Measurements from ENCODE around the gene VANGL2. TPM values are rescaled to one million over a fixed set of nuclear protein-coding genes. Genes with fewer than 3 reads are reported as not detected.

The VANGL2 gene
- total RNA-seq, 1 donor from 2014 or later: 59.5 TPM

DNA sequence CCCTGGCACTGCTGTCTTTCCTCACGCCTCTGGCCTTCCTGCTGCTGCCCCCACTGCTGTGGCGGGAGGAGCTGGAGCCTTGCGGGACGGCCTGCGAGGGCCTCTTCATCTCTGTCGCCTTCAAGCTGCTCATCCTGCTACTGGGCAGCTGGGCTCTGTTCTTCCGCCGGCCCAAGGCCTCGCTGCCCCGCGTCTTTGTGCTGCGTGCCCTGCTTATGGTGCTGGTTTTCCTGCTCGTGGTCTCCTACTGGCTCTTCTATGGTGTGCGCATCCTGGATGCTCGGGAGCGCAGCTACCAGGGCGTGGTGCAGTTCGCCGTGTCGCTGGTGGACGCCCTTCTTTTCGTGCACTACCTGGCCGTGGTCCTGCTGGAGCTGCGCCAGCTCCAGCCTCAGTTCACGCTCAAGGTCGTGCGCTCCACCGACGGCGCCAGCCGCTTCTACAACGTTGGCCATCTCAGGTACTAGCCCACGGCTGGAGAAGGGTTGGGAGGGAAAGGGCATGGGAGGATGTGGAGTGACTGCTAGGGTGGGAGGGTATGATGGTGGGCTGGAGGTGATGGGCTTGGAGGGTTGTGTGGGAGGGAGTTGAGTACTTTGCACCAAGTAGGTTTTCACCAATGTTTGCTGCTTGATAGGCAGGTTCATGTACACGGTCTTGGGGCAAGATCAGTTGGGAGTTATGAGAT is 18.9 kb downstream of the VANGL2 start:
- Mint-ChIP-seq H3K27ac (no peak overlapping the region), H3K27me3 (ENCODE audit: low read depth) (no peaks in the 10 kb centered on the region), H3K4me1 (peaks cover 7% of the 10 kb centered on the region), H3K36me3 (peaks cover 34% of the 10 kb centered on the region), H3K4me3 (no peak overlapping the region), H3K9me3 (no peaks in the 10 kb centered on the region)
- TF ChIP-seq, protein P1, sequence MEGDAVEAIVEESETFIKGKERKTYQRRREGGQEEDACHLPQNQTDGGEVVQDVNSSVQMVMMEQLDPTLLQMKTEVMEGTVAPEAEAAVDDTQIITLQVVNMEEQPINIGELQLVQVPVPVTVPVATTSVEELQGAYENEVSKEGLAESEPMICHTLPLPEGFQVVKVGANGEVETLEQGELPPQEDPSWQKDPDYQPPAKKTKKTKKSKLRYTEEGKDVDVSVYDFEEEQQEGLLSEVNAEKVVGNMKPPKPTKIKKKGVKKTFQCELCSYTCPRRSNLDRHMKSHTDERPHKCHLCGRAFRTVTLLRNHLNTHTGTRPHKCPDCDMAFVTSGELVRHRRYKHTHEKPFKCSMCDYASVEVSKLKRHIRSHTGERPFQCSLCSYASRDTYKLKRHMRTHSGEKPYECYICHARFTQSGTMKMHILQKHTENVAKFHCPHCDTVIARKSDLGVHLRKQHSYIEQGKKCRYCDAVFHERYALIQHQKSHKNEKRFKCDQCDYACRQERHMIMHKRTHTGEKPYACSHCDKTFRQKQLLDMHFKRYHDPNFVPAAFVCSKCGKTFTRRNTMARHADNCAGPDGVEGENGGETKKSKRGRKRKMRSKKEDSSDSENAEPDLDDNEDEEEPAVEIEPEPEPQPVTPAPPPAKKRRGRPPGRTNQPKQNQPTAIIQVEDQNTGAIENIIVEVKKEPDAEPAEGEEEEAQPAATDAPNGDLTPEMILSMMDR (IDR thresholded peaks at IDR 0.05; ENCODE audit: unreplicated experiment): no peak
- no peak for DNase-seq (ENCODE audit: low spot score in 2 of 2, unreplicated experiment in 2 of 2)

DNA sequence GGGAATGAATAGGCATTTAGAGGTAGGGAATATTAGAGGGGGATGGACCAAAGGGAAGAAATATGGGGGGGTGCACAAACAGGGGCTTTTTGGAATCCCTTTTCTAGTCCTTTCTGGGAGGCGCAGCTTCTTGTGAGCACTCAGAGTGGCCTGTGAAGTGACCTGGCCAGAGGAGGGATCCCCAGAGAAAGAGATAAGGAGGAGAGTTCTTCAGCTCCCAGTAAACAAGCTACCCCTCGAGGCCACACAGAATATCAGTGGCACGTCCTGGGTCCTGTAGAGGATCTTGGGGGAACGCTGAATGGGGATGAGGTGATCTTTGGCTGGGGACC is 19.4 kb downstream of the VANGL2 start:
- no peaks in the 10 kb centered on the region for H3K27me3 Mint-ChIP-seq (ENCODE audit: low read depth)
- no peaks in the 10 kb centered on the region for H3K9me3 Mint-ChIP-seq
- H3K4me3 Mint-ChIP-seq: no peak overlapping the region
- no peak for DNase-seq (ENCODE audit: low spot score in 2 of 2, unreplicated experiment in 2 of 2)
- TF ChIP-seq, protein P1 (IDR thresholded peaks at IDR 0.05; ENCODE audit: unreplicated experiment): no peak
- peaks cover 2% of the 10 kb centered on the region for H3K4me1 Mint-ChIP-seq
- no peak overlapping the region for H3K27ac Mint-ChIP-seq
- peaks cover 37% of the 10 kb centered on the region for H3K36me3 Mint-ChIP-seq

DNA sequence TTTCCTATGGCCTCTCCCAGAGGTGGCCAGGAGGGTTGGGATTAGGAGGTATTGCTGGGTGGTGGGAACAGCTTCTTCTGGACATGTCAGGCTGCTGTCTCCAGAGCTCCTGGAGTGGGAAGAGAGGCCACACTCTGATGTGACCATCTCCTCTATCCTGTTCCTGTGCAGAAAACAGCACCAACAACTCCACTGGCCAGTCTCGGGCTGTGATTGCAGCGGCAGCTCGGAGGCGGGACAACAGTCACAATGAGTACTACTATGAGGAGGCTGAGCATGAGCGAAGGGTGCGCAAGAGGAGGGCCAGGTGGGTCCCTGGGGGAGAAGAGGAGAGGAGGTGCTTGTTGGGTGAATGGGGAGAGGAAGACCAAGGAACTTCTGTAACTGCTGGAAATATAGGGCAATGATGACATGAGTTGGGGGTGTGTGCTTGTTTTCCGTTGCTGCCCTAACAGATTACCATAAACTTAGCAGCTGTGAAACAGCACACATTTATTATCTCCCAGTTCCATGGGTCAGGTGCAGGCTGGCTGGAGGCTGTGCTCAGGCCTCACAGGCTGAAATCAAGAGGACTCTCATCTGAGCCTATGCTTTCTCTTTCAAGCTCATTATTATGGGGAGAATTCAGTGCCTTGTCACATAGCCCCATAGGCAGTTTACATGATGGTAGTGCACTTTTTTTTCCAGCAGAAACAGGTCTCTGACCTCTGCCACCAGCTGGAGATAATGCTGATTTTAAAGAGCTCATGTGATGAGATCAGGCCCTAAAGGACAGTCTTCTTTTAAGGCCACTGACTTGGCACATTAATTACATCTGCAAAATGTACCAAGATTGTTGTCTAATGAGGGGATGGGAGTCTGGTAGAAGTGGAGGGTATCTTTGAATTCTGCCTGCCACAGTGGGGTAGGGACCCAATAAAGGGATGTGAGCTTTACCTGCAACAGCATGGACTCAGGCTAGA is 20.8 kb downstream of the VANGL2 start:
- TF ChIP-seq, protein P1 (IDR thresholded peaks at IDR 0.05; ENCODE audit: unreplicated experiment): no peak
- Mint-ChIP-seq H3K4me1 (no peaks in the 10 kb centered on the region), H3K9me3 (no peaks in the 10 kb centered on the region), H3K4me3 (no peak overlapping the region), H3K27ac (no peak overlapping the region), H3K36me3 (peaks cover 44% of the 10 kb centered on the region), H3K27me3 (ENCODE audit: low read depth) (no peaks in the 10 kb centered on the region)
- no peak for DNase-seq (ENCODE audit: low spot score in 2 of 2, unreplicated experiment in 2 of 2)

DNA sequence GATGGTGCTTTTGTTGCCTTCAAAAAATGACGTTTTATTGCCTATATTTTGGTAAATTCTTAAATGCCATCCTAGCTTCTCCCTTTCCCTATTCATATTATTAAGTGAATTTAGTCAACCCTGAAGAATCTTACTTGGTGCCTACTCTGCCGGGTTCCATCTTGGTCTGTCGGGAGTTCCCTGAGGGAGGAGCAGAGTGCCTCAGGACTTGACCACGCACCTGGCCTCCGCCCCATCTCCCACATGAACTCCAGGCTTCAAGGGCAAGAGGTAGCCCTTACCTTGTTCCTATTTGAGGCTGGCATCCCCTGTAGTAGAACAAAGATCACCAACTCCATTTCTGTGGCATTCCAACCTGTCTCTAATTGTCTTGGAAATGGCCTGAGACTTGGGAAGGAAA is 21.5 kb downstream of the VANGL2 start:
- Mint-ChIP-seq H3K4me3 (no peak overlapping the region), H3K36me3 (peaks cover 48% of the 10 kb centered on the region), H3K4me1 (no peaks in the 10 kb centered on the region), H3K27ac (no peak overlapping the region), H3K27me3 (ENCODE audit: low read depth) (no peaks in the 10 kb centered on the region), H3K9me3 (no peaks in the 10 kb centered on the region)
- no peak for DNase-seq (ENCODE audit: low spot score in 2 of 2, unreplicated experiment in 2 of 2)
- TF ChIP-seq, protein P1 (IDR thresholded peaks at IDR 0.05; ENCODE audit: unreplicated experiment): no peak

DNA sequence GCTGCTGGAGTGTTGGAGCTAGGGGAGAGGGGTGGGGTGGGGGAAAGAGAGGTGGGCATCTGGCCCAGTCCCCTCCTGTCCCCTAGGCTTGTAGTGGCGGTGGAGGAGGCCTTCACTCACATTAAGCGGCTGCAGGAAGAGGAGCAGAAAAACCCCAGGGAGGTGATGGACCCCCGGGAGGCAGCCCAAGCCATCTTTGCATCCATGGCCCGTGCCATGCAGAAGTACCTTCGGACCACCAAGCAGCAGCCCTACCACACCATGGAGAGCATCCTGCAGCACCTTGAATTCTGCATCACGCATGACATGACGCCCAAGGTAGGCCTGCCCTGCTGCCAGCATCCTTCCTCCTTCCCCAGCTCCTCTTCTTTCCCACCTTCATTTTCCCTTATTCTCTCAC is 23.6 kb downstream of the VANGL2 start:
- TF ChIP-seq, protein P1 (IDR thresholded peaks at IDR 0.05; ENCODE audit: unreplicated experiment): no peak
- no peak for DNase-seq (ENCODE audit: low spot score in 2 of 2, unreplicated experiment in 2 of 2)
- H3K36me3 Mint-ChIP-seq: peaks cover 48% of the 10 kb centered on the region
- peaks cover 4% of the 10 kb centered on the region for H3K4me1 Mint-ChIP-seq
- no peaks in the 10 kb centered on the region for H3K9me3 Mint-ChIP-seq
- no peak overlapping the region for H3K27ac Mint-ChIP-seq
- no peaks in the 10 kb centered on the region for H3K27me3 Mint-ChIP-seq (ENCODE audit: low read depth)
- H3K4me3 Mint-ChIP-seq: no peak overlapping the region
